DMS79 (cell line): ENCODE results near the gene CLIC5.

Experiments used
- DNase-seq: peaks from one replicate; lab custom pipeline; 2025; lab: John Stamatoyannopoulos, UW

CLIC5 gene

DNA sequence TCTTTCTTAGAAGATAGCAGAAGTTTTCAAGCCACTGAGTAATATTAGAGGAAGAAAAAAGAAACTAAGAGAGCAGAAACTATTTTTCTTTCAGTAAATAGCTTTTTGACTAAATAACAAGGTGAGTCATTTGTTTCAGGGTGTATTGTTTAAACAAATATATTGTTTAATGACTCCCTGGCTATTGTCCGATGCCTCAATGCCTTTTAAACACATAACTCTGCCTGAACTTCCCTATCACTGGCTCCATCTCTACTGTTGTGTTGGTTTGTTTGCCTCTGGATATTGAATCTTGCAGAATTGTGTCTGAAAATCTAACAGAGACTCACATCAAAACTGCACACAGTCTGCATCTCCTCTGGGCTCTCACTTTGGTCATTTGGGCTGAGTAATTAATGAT, 19.6 kb upstream of the CLIC5 start:
- no peak for DNase-seq

DNA sequence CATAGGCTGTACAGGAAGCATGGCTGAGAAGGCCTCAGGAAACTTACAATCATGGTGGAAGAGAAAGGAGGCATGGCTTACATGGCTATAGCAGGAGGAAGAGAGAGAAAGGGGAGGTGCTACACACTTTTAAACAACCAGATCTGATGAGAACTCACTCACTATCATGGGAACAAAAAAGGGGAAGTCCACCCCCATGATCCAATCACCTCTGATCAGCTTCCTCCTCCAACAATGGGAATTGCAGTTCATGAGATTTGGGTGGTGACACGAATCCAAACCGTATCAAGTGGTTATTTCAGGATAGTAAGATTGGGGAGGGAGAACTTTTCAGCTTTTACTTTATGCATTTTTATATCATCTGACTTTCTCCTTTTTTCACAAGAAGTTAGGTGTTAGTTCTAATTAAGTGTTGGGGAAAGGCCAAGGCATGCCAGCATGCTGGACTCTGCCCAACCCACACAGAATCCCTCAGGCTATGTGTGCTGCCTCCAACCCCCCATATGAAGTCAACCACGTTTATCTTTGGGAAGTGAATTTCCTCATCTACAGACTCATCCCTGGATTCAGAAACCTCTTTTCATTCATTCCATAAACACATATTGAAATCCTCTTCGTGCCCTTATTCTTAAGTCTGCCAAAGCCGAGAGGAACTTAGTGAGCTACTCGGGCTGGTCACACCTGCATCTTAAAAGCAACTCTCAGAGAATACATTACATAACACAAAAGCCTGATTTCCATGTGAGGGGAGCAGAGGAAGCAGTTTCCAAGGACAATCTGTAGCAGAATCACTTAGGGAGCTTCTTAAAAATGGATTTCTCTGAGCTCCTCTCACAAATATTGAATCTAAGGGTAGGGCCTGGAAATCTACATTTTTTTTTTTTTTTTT, 16.7 kb upstream of the CLIC5 start:
- DNase-seq, result no peak

DNA sequence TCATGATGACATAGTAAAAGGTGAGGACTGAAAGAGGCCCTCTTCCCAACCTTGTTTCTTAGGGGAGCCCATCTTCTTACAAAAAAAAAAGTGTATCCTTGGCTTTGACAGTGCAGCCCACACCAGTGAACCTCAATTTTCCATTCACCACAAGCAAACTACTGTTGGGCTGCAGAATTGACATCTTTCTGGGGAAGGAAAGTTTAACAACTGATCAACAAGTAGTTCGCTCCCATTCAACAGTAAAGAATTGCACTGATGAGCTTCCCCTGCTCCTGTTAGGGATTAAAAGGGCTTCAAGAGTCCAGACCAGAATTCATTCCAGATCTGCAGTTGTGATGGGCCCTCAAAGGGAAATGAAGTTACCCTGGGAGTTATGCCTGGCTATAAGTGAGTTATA, 13.9 kb upstream of the CLIC5 start:
- no peak for DNase-seq

DNA sequence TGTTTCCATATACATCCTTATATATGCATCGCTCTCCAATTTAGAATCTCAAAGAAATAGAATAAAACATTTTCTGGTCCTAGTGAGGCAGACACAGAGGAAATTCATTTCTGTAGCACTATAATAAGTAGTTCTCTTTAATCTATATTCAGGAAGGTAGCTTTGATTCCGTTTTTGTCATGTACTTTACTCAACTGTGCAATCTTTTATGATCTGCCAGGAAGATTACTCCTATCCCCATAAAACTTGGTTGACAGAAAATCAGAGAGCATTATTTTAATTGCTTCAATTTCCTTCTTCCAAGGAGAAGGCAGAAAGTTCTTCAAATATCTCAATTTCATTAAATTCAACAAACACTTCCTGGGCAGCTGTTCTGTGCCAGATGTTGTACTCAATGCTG, 10.6 kb upstream of the CLIC5 start:
- DNase-seq, result no peak

GRCh38 chr6:46025573-46025972, 9.9 kb upstream of the CLIC5 start:
- DNase-seq, result no peak

DNA sequence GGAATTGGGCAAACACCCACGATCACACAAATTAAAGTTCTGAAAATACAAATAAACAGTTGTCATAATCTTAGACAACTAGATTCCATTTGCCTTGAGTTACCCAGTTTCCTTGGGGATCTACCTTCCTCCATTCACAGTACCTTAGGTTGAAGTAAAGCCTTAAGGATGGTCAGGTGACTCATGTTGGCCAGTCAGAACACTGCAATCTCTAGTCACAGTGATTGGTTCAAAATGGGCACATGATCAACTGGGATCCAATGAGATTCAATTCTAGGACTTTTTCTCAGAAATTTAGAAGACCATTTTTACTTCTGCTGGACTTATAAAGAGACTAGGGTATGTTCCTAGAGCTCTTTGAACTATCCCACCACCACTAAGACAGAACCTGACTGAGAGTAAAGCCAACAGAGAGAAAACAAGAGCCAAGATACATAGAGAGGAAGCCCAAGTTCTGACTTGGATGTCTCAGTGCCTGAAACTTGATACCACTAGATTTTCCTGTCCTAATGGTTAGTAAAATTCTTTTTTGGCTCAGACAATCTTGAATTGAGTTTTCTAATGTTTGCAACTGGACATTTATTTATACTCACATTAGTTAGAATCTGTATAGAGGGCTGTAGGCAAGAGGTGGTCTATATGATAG, 8.6 kb upstream of the CLIC5 start:
- DNase-seq, result no peak

DNA sequence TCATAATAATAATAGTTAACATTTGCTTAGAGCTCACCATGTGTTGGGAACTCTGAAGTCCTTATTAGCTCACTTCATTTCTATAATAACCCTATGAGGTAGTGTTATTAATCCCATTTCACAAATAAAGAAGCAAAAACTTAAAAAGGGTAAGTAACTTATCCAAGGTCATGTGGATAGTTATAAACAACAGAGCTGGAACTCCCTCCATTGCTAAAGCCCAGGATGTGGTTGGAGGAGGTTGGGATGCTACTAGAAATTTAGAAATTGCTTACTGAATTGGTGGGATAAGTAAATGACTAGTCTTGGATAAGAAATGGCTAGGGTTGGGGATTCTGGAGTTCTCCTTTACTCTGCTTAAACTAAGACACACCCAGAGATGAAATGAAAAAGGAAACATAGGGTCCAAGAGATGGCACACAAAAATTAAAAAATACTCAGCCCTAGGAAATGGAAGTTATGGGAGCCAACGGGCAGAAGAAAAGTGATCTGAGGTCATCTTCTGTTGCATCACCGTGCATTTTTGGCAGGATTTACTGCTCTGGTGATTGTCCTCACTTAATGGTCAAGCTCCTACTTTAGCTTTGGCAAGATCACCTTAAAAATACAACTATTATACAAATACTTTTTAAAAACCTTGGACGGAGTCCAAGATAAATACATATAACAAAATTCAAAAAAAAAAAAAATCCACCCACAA, 7.7 kb upstream of the CLIC5 start:
- DNase-seq, result no peak

DNA sequence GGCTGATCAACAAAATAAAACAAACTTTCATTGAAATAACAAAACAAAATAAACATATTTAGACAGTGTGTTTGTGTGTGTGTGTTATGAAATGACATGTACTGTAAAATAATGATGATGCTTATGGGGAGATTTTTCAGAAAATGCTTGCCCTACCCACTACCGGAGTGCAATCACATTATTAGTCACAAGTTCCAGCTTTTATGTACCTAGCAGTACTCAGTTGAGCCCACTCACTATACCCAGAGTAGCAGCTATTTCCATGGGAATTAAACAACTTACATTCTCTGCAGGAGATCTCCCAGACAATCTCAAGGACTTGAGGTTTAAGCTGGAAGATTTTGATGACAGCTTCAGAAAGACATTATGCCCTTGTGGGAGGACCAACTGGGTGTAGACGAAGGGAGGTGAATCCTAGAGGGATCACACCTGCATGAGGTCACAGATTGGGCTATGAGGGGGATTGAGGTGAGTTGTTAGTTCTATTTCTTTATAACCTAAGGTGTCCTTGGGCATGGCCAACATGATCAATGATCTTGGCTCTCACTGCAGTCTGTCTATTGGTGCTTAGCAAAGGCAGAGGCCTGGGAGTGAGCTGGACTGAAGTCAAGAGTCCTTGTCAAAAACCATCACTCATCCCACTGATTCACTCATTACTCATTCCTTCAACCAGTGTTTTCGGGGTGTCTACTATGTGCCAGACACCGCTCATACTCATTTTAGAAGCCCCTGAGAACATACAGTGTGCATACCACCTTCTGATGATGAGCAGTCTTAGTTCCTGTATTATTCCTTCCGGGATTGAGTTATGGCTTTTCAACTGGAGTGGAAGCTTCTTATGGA, 6.7 kb upstream of the CLIC5 start:
- no peak for DNase-seq

GRCh38 chr6:46017726-46018125, 2.1 kb upstream of the CLIC5 start:
- no peak for DNase-seq

GRCh38 chr6:46016063-46016608, 476 bp upstream of the CLIC5 start:
- DNase-seq, result no peak

DNA sequence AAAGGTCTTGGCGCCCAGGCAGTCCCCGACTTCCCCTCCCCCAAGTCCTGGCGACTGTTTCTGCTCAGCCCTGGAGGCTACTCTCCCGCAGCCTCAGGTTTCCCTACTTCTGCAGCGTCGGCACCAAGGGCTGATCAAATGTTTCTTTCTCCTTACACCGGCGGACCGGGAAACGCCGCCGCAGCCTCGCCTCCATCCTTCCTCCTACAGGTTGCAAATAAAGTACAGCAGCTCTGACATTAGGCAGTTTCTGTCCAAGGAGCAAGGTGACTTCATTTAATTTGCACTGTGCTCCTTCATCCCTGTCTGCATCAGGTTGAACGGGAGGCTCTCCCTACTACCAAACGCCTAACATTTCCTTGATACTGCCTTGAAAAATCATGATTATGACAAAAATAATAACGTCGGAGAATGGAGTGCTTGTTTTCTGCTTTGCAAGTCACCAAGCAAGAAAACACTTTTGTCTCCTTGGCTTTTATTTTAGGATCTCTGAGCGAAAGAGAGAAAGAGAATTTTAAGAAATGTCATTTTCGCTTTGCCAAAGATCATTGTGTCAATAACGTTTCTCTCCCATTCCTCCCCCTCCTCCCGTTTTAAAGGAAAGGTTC, 1.0 kb downstream of the CLIC5 start:
- no peak for DNase-seq

GRCh38 chr6:46014046-46014445, 1.6 kb downstream of the CLIC5 start:
- DNase-seq, result no peak

DNA sequence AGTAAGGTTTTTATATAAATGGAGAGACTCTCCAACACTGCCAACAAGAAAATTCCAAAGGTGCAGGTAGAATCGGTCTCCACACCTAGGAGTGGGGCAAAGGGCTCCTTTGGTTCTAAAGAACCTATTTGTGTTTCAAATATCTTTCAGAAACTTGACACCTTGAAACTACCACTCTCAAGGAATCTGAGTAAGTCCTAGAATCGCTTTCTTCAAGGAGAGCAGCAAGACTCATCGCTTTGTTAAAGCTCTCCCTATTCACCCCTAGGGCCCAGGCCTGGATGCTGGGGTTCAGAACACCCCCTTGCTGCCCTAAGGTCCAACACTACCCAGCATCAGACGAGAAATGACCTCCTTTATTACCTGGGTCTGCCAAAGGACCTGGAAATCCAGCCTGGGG, 2.0 kb downstream of the CLIC5 start:
- DNase-seq, result no peak

DNA sequence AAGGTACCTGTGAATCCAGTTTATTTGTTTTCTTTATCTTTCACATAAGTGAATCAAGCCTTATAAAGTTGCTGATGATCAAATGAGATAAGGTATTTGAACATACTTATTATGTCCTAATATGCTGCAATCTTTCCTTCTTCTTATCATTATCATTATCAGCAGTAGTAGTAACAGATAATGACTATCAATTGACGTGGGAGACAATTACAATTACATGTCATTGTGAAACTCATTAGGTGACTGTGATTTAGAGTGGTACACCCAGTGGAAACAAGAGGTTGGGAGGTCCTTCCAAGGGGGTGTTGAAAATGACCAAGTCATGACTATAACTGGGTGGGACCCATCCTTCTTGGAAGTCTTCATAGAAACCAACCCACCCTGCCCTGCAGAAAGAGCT, 2.8 kb downstream of the CLIC5 start:
- DNase-seq, result no peak

GRCh38 chr6:46011188-46012085, 4.2 kb downstream of the CLIC5 start:
- DNase-seq, result no peak

DNA sequence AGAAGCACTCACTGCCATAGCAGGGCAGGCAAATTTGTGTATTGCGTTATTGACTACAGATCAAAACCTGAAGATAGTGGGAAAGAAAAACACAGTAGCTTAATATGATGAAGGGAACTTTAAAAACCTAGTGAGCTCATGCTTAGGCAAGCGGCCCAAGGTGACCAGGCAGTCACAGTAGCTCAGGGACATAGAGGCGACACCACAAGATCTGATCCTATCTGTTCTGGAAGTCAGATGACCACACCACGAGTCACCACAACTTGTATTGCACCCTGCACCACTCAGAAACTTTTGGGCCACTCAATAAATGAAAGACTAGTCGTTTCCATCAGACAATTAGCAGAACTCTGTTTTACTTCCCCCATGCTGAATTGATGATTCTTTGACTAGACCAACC, 4.9 kb downstream of the CLIC5 start:
- DNase-seq, result no peak

DNA sequence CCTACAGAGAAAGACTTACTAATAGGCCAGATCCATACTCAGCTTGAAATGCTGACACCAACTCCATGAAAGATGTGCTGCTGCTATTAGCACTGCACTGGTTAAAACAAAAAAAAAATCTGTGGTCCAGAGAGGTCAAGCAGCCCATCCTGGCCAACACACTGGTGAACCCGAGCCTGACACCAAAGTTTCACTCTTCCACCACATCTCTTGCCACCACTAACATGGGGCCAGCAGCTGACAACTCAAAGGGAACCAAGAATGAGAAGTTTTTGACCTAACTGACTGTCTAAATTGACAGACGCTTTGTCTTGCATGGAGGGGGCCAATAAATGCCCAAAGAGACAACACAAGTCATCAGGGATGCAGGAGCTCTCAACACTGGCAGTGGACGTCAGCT, 5.4 kb downstream of the CLIC5 start:
- DNase-seq, result no peak

- DNase-seq, result no peak
Measured at GRCh38 chr6:46002264-46002663, 13.4 kb downstream of the CLIC5 start.

- DNase-seq, result no peak
Measured at GRCh38 chr6:46000905-46001304, 14.8 kb downstream of the CLIC5 start.

- DNase-seq, result no peak
Measured at GRCh38 chr6:45998524-45998923, 17.1 kb downstream of the CLIC5 start.
